Measurements from ENCODE around the gene ZNHIT2.

Gene ZNHIT2

GRCh38 chr11:65100674-65101350 is 16.7 kb downstream of the ZNHIT2 start:
- DNase-seq, result no peak

GRCh38 chr11:65096926-65097325 is 20.6 kb downstream of the ZNHIT2 start:
- DNase-seq, result no peak

- DNase-seq, result peak; percentile 43
Observed at GRCh38 chr11:65095974-65096806, 21.3 kb downstream of the ZNHIT2 start, which contains the start of gene VPS51. TSS of gene VPS51 (plus strand) at chr11:65096214. CDS start at chr11:65096251, 37 bp downstream.

- no peak for DNase-seq
Observed at GRCh38 chr11:65095427-65095826, 22.1 kb downstream of the ZNHIT2 start.

GRCh38 chr11:65090628-65091027 is 26.9 kb downstream of the ZNHIT2 start:
- no peak for DNase-seq

GRCh38 chr11:65089621-65090020 is 27.9 kb downstream of the ZNHIT2 start:
- DNase-seq, result no peak

GRCh38 chr11:65087827-65088226 is 29.7 kb downstream of the ZNHIT2 start:
- no peak for DNase-seq

GRCh38 chr11:65087216-65087615 is 30.3 kb downstream of the ZNHIT2 start:
- no peak for DNase-seq

- no peak for DNase-seq
Observed at GRCh38 chr11:65086809-65087208, 30.7 kb downstream of the ZNHIT2 start.

- no peak for DNase-seq
Observed at GRCh38 chr11:65085446-65085845, 32.1 kb downstream of the ZNHIT2 start.

GRCh38 chr11:65084598-65085375 is 32.7 kb downstream of the ZNHIT2 start:
- DNase-seq, result no peak

- DNase-seq, result peak; percentile 58
Observed at GRCh38 chr11:65083834-65084597, 33.5 kb downstream of the ZNHIT2 start, which contains the start of the genes CDCA5 and ZFPL1. TSS of gene CDCA5 (minus strand) at chr11:65084040. CDS start at chr11:65083978, 62 bp downstream. TSS of gene ZFPL1 (plus strand) at chr11:65084222. CDS start at chr11:65084699, 477 bp downstream.

- no peak for DNase-seq
Observed at GRCh38 chr11:65083134-65083833, 34.2 kb downstream of the ZNHIT2 start.

- DNase-seq, result no peak
Observed at GRCh38 chr11:65078786-65079342, 38.6 kb downstream of the ZNHIT2 start.

- DNase-seq, result peak; percentile 25
Observed at GRCh38 chr11:65078151-65078550, 39.4 kb downstream of the ZNHIT2 start.

- no peak for DNase-seq
Observed at GRCh38 chr11:65077451-65077850, 40.0 kb downstream of the ZNHIT2 start.

GRCh38 chr11:65072631-65072966 is 44.9 kb downstream of the ZNHIT2 start:
- no peak for DNase-seq

GRCh38 chr11:65071907-65072630 is 45.4 kb downstream of the ZNHIT2 start:
- DNase-seq, result no peak

- no peak for DNase-seq
Observed at GRCh38 chr11:65069217-65069616, 48.3 kb downstream of the ZNHIT2 start.

GRCh38 chr11:65067446-65067845 is 50.1 kb downstream of the ZNHIT2 start:
- DNase-seq, result no peak

- DNase-seq, result peak; percentile 26
Observed at GRCh38 chr11:65066805-65067291, 50.7 kb downstream of the ZNHIT2 start.

Measured in NCI-H2081 treated with DMSO at 0.1 percent for 48 hours (cell line).